Activated CD4-positive, CD25-positive, alpha-beta regulatory T cell treated with anti-CD3 and anti-CD28 coated beads, Interleukin-2, amount 50 U/mL, for 24 hours (primary cell): Measurements from ENCODE around the gene DENR.
A peak's percentile ranks its signal among the peaks of the same experiment; 100 is the strongest.
"Not testable (repeated sequence)": the region's sequence is repeated elsewhere in the genome, so short reads cannot be mapped to it uniquely, and the experiment has no call there.

Experiments used
- ATAC-seq, 2 donors: fragments of 150-1000 bp; cut with Tn5 transposase; one replicate each; pipeline ENCODE4 v1.10.0; 2021; ENCODE audit warnings: mild to moderate bottlenecking in 1 of 2, moderate library complexity in 1 of 2

Gene DENR

DNA sequence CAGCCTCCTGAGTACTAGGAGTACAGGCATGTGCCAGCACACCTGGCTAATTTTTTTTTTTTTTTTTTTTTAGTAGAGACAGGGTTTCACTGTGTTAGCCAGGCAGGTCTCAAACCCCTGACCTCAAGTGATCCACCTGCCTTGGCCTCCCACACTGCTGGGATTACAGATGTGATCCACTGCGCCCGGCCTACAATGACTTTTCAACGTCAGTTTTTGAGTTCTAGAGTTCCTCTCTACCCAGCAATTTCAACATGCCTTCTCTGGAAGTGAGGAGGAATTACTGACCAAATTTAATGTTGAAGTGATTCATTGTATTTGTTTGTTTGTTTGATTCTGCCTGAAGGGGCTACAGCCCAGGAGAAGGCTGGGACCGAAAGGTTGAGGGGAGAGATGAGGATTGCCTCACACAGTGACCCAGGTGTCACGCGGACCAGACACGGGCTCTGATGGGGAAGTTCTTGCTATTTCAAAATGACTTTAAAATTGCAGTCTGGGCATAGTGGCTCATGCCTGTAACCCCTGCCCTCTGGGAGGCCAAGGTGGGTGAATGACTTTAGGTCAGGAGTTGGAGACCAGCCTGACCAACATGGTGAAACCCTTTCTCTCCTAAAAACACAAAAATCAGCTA, 8.6 kb upstream of the DENR start:
- ATAC-seq = no peak

DNA sequence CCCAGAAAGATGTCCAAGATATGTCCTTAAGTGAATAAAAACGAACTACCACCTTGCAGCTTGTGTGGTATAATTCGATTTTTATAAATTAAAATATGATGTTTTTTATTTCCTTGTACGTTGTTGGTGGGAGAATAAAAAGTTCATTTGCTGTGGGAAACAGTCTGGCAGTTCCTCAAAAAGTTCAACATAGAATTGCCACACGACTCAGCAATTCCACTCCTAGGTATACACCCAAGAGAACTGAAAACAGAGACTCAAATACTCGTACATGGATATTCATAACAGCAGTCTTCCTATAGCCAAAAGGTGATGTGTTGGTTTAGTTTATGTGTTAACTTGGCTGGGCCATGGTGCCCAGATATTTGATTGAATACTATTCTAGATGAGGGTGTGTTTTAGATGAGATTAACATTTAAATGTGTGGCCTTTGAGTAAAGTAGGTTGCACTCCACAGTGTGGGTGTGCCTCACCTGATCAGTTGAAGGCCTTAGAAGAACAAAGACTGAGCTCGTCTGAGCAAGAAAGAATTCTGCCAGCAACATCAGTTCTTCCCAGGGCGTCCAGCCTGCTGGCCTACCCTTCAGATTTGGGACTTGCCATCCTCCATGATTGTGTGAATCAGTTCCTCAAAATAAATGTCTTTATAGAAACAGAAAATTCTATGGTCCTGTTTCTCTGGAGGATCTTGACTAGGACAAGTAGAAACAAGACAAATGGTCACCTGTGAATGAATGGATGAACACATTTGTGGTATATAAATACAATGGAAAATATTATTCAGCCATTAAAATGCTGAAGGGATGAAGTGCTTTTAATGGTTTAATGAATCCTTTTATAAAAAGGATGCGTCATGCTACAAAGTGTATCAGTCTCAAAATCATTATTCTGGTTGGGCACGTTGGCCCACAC, 5.1 kb upstream of the DENR start:
- ATAC-seq = no peak

DNA sequence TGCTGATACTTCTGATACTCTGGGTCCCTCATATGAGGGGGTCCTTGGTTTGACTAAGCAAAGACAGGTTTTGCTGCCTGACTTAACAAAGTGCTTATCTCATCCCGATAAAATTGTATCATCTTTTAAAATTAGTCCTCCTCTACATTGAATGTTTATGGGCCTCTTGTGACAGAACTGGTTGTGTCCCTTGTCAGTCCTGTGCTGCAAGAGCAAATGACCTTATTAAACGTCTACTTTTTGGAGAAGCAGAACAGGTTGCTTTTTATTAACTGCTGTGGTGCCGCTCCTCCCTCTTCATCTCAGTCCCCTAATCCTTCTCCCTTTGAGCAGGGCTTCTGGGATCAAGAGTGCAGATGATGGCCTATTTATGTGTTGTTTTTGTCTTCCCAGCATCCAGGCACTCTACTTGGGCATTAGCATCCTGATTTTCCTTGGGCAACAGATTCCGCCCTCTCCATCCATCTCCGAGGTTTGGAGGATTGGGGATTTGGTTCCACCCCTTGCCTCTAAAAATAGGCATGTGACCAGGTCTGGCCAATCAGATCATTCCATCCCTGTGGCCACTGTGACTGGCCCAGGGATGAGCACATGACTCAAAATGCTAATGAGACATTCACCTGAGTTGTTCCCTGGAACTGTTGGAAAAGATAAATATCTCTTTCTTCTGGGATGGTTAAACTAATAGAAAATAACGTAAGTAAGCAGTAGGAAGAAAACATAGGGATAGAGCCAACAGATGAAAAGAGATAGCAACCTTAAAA, 2.9 kb upstream of the DENR start:
- ATAC-seq = no peak

DNA sequence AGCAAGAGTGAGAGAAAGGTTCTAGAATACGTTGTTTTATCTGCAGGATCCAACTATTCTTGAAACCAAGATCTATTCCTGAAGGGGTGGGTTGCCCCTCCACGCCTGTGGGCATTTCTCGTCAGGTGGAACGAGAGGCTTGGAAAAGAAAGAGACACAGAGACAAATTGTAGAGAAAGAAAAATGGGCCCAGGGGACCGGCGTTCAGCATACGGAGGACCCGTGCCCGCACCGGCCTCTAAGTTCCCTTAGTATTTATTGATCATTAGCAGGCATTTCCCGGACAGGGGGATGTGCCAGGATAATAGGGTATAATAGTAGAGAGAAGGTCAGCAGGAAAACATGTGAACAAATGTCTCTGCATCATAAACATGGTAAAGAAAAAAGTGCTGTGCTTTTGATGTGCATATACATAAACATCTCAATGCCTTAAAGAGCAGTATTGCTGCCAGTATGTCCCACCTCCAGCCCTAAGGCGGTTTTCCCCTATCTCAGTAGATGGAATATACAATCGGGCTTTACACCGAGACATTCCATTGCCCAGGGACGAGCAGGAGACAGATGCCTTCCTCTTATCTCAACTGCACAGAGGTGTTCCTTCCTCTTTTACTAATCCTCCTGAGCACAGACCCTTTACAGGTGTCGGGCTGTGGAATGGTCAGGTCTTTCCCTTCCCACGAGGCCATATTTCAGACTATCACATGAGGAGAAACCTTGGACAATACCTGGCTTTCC, 1.7 kb upstream of the DENR start:
- ATAC-seq = not testable (repeated sequence)

DNA sequence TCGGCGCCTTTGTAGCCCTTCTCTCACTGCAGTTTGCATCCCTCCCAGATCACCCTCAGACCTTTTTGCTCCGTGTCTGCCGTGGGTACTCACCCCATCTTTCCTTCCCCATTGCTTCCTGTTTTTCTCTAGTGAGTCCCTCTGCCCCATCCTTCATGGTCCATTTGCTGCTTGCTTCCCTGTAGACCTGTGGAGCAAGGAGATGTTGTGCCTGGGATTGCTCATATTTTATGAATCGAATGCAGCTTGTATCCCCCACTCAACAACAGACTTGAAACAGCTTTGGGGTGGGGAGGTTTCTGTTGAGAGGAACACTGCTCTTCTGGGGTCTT, 661 bp downstream of the DENR start:
- ATAC-seq = no peak

DNA sequence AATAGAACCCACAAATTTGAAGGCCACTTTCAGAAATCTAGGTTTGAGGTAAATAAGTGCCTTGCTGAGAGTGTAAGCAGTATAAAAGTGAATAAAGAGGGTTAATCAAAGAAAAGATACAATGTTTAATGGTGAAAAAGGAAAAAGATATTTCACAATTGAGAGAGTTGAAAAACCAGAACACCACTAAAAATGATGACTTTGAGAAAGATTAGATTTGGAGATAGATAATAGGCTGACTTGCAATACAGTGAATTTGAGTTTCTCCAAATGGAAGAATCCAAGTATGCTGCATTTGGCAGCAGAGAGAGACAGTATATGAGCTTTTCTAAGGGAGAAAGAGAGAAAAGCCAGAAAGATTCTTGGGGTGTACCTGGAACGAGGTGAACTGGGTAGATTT, 2.2 kb downstream of the DENR start:
- ATAC-seq = no peak

DNA sequence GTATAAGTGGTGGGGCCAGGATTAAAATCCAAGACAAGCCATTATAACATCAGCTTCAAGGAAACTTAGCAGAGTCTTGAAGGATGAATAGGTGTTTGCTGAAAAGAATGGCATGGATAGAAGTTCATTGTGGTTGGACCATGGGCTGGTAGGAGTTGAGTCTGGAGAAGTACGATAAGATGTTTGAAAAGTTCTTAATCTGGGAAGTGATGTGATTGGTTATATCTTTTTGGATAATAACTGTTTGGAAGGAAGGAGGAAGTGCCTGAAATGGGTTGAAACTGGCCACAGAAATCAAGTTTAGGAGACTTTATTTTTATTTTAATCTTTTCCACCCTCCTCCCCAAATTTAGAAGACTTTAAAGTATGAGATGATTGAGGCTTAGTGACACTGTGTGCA, 4.9 kb downstream of the DENR start:
- no peak for ATAC-seq

DNA sequence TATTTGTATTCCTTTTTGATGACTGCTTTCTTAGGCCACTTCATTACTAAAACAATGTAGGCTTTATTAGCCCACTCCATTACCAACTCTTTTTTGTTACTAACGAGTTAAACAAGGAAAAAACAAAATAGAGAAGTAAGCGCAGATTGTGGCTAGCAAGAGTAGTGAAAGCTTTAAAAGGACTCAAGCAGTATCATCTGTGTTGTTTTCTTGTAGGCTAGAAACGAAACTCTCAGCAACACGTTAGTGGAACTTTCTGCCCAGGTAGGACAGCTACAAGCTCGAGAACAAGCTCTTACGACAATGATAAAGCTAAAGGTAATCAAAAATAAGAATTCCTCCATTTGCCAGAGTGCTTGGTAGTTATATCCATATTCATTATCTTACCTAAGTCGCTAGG, 32.9 kb downstream of the DENR start:
- no peak for ATAC-seq

DNA sequence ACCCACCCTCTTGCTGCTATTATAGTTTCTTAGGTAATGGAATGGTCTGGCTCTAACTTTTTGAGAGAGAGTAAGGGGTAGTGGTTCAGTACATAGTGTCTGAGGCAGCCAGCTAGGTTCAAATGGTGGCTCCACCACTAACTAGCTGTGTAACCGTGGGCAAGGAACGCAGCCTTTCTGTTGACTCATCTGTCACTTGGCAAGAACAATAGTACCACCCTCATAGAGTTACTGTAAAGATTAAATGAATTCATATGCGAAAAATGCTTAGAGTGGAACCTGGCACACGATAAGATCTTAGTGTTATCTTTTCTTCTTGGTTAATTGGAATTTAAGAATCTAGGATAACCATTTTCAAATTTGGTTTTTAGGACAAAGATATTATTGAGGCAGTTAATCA, 35.8 kb downstream of the DENR start:
- no peak for ATAC-seq

DNA sequence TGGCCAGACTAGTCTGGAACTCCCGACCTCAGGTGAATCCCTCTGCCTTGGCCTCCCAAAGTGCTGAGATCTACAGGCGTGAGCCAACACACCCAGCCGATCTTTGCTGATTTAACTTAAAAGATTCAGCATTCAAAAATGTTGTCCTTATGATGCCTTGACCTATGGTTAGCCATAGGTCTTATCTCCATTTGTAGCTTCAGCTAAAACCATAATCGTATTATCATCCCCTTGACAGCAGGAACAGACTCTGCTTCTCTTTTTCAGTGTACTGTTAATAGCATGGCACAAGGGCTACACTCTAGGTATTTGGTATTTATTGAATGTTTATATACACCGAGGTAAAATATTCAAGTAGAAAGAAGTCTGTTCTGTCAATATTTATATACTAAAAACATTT, 37.0 kb downstream of the DENR start:
- no peak for ATAC-seq

DNA sequence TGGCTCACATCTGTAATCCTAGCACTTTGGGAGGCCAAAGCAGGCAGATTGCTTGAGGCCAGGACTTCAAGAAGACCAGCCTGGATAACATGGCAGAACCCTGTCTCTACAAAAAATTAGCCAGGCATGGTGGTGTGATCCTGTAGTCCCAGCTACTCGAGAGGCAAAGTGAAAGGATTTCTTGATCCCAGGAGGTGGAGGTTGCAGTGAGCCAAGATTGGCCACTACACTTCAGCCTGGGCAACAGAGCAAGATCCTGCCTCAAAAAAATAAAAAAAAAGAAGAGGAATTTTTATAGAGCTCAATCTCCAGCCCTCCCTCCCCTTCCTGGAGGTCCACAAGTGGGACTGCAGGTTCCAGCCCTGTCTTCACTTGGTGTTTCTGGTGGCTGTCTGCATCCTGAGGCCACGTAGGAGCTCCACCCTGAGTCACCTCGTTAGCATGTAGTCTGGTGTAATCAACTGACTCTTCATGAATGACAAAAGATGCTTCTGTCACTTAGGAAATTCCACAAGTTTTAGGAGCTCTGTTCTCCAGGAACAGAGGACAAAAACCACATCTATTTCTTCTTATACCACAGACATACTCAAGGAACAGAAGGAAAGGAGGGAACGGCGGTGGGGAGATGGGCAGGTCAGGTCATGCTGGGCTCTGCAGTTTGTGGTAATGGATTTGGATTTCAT, 37.9 kb downstream of the DENR start:
- no peak for ATAC-seq

DNA sequence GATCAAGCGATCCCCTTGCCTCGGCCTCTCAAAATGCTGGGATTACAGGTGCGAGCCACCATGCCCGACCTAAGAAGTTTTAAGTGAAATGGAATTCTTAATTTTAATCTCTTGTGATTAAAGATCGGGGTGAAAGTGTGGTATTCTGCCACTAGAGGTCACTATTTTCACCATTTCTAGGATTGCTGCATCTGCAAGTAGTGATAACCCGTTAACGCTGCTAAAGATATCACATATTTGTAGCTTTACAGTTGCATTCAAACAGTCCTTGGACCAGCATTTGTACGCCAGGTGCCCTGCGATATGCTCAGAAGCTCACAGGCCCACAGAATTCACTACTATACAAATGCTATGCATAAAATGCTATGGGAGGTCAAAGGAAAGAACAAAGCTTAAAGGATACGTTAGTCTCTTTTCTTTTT, 41.1 kb downstream of the DENR start:
- no peak for ATAC-seq

DNA sequence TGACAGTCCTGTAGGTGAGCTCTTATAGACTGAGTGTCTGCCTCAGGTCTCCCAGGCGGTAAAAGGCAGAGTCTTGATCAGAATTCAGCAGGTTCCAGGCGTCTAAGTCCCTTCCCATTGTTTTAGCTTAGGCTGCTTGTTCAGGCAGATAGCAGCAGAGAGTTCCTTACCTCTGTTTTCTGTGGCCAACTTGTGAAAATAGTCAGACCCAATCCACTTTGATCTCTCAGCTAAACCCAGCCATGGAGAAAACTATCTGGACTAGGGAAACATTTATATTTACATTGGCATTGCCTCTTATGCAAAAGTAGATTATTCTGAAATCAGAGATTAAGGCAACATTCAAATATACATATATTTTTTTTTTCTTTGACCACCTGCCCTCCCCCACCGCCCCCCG, 43.2 kb downstream of the DENR start:
- no peak for ATAC-seq

DNA sequence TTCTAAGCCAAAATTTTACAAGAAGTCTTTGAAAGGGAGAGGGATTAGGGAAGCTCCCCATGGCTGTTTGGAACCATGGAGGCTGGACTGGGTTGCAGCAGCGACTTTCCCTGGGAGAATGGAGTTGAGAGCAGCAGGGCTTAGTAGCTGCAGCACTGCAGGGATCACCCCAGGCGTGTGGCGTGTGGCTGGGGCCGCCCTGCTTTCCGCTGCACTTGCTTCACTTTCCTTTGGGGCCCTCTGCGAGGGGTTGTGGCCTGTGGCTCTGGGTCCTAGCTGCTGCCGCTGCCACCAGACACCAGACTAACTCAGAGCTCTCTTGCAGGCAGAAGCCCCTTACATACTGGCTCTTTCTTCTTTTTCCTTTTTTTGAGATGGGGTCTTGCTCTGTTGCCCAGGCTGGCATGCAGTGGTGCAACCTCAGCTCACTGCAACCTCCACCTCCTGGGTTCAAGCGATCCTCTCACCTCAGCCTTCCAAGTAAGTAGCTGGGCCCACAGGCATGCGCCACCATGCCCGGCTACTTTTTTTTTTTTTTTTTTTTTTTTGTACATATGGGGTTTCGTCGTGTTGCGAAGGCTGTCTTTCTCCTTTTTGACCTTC, 47.1 kb downstream of the DENR start:
- ATAC-seq = no peak

DNA sequence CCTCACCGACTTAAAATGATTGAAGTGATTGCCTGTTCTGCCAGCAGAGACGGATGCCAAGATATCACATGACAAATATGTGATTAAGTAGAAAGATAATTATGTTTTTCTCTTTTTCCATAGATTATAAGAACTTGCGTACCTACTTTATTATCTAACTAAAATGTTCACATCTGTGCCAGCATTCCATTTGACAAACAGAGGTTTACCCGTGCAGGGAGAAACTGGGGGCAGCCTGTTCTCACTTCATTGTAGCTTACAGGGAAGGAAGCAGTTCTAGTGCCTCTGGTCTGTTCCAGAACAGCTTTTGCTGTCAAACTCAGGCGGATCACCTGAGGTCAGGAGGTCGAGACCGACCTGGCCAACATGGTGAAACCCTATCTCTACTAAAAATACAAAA, 51.3 kb downstream of the DENR start:
- no peak for ATAC-seq

DNA sequence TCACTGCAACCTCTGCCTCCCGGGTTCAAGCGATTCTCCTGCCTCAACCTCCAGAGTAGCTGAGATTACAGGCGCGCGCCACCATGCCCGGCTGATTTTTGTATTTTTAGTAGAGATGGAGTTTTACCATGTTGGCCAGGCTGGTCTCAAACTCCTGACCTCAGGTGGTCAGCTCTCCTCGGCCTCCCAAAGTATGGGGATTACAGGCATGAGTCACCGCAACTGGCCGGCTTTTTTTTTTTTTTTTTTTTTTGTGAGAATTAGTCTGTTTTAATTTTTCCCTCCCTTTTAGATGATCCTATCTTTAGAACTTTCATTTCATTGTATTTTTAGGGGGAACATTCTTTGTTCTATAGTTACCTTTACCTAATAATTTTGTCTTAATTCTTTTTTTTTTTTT, 52.3 kb downstream of the DENR start:
- ATAC-seq = not testable (repeated sequence)

DNA sequence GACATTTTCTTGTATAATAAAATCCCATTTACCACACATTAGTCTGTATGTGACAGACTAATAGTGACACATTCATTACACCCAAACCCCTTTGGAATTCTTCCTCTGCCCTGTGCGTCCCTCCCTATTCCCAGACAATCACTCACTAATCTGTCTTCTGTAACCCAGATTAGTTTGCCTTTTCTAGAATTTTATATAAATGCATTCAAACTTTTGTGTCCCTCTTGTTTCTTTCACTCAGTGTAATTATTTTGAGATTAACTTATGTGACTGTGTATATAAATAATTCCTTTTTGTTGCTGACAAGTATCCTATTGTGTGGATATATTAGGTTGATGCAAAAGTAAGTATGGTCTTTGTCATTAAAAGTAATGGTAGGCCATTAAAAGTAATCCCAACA, 55.0 kb downstream of the DENR start:
- no peak for ATAC-seq

DNA sequence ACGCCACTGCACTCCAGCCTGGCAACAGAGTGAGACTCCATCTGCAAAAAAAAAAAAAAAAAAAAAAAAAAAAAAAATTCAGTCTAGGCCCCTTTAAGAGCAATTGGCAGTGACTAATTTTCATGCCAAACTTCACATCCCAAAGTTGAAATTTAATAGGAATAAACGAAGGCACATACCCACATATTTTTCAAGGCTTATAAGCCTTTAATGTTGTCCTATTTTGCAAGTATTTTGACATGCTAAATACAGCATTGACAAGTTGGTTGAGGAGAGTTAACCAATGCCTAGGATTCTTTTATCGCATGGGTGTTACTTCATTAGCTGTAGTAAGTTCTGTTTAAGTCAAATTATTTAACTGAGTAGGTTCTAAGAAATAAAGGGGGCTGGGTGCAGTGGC, 59.2 kb downstream of the DENR start:
- no peak for ATAC-seq

DNA sequence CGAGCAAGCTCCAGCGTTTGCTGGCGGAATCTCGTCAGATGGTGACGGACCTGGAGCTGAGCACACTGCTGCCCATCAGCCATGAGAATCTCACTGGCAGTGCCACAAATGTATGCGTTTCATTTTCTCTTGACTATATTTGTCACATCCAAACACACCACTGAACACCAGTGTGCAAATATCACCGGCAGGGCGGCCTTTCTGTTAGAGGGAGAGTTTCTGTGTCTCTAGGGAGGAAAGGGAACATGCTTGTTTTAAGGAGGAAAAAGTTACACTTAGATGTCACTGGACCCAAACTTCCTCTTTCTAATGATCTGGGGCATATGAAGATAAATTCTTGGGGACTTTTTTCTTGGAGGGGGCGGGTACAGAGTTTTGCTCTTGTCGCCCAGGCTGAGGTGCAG, 60.7 kb downstream of the DENR start:
- peak in 1 of 2 donors; percentile 36 for ATAC-seq

DNA sequence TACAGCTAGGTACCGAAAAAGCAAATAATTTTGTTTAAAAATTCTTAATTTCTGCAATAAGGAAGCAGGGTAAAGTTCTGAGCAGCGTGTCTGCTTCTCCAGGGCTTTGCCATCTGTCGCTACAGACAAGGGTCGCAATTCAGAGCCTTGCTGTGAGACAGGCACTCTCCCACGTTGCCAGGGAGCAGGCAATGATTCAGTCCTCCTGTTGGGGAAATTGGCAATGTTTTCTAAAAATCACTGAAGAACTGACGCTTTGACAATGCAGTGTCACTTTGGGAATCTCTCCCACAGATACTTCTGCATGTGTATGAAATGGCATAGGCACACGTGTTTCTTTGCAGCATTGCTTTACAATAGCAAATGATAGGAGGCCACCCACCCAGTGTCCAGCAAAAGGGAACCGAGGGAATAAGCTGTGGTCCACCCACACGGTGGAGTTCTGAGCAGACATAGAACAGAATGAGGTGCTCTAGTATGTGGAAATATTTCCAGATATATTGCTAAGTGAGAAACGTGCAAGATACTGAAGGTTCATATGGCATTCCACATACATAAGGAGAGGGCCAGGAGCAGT, 66.7 kb downstream of the DENR start:
- no peak for ATAC-seq

DNA sequence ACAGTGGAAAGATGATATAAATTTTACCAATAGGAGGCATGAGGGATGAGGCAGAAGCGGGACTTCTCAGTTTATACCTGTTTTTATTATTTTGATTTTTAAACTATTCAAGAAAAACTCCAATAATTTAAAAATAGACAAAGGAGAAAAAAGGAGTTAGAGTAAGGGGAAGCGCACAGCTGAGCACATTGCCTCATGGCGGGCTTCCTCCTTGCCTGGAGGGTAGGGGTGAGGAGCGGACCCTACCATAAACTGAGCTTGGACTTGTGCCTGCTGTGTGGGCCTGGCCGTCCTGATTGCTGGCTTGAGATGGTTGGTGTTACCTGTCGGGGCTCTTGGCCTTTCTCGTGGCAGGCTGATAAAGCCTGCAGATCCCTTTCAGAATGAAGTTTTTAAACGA, 67.5 kb downstream of the DENR start:
- no peak for ATAC-seq
